NCI-H1930 (cell line): ENCODE results near the gene TARS1.

Experiments
- DNase-seq, 2 experiments: peaks; one replicate each; lab custom pipeline; 2025; lab: John Stamatoyannopoulos, UW

TARS1 gene

DNA sequence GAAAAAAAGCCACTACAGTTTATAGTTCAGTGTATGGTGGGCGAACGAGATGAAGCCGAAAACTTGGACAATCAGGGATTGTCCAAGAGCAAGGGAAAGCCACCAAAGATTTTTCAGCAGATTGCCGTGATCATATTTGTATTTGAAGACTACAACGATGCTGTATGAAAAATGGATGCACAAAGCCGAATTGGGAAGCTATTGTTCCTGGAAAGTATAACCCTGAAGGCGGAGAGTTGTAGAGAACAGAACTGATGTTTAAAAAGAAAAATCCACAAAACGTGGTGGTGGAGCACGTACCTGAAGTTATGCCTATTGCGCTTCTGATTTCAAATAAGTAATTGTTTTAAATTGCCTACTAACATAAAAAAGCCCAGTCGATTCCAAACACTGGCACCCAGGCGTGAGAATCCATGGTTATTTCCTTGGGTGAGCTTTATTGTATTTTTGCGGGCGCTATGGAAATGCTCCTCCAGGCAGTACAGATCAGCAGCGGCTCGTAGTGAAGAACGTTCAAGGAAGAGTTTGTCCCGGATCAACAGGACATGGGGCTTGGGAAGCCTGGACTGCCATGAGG lies 772 bp upstream of the TARS1 start:
- DNase-seq, result no peak

- no peak for DNase-seq
Measured at GRCh38 chr5:33441241-33442177, 744 bp downstream of the TARS1 start.

DNA sequence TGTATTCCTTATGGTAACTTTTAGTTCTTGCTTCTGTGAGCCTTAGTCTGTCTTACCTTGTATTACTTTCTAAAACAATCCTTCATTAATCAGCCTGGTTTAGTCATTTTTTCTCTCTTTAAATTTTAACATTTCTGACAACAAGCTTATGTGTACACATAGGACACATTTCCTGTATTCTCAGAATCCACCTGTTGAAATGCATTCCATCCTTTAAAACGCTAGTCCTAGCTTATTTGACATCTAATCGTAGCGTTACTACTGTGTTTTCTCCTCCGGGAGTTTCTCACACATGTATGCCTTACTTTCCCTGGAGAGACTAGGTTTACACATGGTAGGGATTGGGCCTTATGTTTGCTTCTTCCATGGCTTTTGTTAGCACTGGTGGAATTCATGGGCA lies 3.8 kb downstream of the TARS1 start:
- DNase-seq, result no peak

DNA sequence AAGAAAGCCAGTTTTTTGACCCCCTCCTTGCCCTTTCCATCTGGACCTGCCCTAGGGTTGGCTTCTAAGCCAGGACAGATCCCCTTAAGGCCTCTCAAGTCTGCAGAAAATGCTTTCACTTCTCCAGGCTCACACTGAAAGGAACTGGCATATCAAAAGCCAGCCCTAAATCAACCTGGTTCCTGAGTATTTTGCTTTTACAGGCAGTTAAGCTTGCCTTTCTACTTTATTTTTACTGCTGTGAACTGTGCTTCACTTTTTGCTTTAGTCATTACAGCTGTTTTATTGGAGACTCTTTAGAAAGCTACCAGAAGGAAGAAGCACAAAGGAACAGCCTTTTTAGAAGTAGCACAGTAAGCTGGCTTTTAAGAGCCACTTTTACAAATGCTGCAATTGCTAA lies 5.0 kb downstream of the TARS1 start:
- DNase-seq, result no peak

GRCh38 chr5:33448118-33448517 lies 7.4 kb downstream of the TARS1 start:
- no peak for DNase-seq

GRCh38 chr5:33457126-33457525 lies 16.4 kb downstream of the TARS1 start:
- no peak for DNase-seq

GRCh38 chr5:33457817-33458216 lies 17.1 kb downstream of the TARS1 start:
- DNase-seq, result no peak

- no peak for DNase-seq
Measured at GRCh38 chr5:33460210-33460609, 19.4 kb downstream of the TARS1 start.

GRCh38 chr5:33462456-33462855 lies 21.7 kb downstream of the TARS1 start:
- DNase-seq, result no peak

DNA sequence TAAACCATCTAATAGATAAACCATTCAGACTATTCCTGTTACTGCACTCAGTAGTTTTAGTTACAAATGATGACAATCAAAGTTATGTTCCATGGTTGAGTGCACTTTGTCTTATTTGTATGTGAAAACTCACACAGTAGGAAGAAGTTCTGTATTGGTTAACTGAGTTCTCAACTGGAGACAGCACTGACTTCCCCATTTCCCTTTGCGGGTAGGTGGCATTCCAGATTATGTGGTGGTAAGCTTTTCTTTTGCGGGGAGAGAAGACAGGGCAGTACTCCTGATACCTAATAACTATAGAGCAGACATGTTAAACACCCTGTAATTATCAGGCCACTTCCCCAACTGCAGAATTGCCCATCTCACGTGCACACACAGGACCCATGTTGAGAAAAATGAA lies 24.4 kb downstream of the TARS1 start:
- no peak for DNase-seq

GRCh38 chr5:33468775-33469435 lies 28.1 kb downstream of the TARS1 start:
- DNase-seq, result no peak

- peak; percentile 20 to 44 for DNase-seq
Measured at GRCh38 chr5:33470544-33470943, 29.8 kb downstream of the TARS1 start.

DNA sequence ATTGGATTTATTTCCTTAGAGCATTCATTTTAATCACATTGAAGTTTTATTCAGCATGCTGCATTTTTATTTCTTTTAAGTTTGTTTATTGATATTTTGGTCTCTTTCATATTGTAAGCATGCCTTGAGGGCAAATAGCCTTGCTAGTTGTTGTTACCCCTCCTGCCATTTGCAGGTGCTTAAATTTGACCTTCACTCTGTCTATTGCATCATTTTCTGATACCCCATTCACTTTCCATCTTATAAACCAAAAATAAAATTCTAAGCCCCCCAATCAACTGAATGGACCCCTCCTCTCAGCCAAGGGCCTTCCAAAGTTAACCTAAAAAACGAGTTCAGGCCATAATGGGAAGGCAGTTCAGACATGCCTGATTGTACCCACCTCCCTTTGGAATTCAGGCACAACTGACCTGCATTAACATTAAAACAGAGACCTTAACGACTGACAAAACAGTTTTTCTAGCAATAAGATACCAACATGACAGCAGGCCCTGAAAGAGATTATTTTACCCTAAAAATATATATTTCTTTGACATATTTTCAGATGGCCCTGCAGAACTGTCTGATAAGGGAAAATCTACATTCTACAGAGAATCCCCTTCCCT lies 32.1 kb downstream of the TARS1 start:
- no peak for DNase-seq

DNA sequence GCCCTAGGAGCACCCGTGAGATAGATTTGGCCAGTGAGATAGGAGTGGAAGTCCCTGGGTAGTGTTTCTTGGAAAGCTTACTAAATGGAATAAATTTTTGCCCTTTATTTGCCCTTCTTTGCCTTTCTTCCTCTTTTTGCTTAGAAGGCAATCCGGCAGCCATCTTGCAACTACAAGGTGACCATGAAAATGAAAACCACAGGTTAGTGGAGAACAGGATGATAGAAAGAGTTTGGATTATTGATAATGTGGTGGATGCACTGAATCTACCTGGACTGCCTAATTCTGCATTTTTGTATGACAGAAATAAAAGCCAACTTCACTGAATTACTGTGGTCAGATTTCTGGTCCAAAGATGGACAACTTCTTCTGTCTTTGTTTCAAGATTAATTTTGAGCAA lies 33.2 kb downstream of the TARS1 start:
- no peak for DNase-seq

DNA sequence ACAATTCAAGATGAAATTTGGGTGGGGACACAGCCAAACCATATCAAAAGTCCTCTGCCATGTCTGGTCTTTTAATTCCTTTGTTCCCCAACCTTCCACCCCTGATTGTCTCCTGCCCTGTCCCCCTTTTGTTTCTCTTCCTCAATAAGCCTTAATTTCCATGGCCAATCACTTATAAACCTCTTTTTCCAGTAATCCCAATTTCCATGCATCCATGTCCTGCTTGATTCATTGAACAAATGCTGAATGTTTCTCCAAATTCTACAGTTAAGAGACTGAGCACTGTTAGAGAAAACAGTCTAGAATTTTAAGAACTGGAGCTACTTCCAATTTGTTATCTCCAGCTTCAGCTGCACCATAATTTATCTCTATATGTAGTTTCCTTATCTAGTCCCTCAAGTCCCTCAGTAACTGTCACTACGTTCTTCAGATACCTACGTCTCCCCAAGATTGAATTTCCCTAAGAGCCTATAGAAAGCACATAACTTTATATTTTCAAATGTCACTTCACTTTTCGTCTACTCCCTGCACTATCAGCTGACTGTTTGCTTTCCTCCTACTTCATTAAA lies 34.2 kb downstream of the TARS1 start:
- no peak for DNase-seq

DNA sequence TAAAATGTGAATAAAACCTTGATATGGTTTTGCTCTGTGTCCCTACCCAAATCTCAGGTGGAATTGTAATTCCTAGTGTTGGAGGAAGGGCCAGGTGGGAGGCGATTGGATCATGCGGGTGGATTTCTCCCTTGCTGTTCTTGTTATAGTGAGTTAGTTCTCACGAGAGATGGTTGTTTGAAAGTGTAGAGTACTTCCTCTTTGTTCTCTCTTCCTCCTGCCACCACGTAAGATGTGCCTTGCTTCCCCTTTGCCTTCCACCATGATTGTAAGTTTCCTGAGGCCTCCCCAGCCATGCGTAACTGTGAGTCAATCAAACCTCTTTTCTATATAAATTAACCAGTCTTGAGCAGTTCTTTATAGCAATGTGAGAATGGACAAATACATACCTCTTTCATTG lies 34.9 kb downstream of the TARS1 start:
- no peak for DNase-seq

DNA sequence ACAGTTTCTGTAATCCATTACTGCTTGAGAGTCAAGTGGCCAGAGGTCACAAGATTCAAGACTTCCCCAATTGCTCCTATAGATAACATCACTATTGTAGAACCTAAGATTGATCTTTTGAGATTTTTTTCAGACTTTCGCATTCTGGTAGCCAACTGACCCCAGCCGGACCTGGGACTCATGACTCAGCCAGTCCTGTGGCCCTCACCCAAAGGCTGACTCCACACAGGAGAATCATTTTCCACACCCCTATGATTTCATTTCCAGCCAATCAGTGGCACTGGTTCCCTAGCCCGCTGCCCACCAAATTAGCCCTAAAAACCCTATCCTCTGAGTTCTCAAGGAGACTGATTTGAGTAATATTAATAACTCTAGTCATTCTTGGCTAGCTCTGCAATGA lies 36.2 kb downstream of the TARS1 start:
- DNase-seq, result no peak

GRCh38 chr5:33477816-33478215 lies 37.1 kb downstream of the TARS1 start:
- DNase-seq, result no peak

DNA sequence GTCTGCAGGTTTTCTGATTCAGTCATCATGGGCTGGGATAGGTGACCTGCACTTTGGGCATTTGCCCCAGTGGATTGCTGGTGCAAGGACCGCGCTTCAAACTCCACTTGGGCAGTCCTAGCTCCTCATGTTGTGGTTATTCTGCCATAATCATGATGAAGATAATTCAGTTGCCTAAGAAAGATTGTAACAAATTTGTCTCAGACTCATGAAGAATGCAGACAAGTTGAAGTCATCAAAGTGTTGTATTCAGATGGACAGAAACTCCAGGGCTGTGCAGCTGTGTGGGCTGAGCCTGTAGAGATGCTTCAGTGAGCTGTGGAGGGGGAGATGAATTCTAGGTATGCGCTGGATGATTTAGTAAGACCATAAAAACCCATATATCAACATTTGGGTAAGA lies 38.5 kb downstream of the TARS1 start:
- DNase-seq, result no peak

- DNase-seq, result no peak
Measured at GRCh38 chr5:33480876-33481275, 40.1 kb downstream of the TARS1 start.

- no peak for DNase-seq
Measured at GRCh38 chr5:33482335-33482734, 41.6 kb downstream of the TARS1 start.

DNA sequence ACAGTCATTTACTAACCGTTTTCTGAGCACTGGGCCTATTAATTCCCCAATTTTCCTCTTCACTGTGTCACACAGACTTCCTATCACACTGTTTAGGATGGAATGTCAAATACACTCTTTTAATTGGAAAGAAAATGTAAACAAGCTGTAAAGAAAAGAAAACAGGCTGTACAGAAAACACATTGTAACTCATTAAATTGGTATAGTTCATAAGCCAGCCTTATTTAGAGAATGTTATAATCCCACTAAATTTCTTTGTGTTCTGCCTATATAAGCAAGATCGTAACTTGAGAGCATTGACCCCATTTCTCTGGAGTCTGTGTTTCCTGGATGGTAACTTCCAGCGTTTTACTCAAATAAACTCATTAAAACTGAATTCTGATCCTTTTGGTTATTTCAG lies 46.5 kb downstream of the TARS1 start:
- DNase-seq, result no peak
